NCI-H128 (cell line): ENCODE measurements around the gene ATRX.
"Not testable (repeated sequence)": the region's sequence is repeated elsewhere in the genome, so short reads cannot be mapped to it uniquely, and the experiment has no call there.

Source experiments
- DNase-seq: peaks from one replicate; lab custom pipeline; 2025; ENCODE audit not compliant: unreplicated experiment; lab: John Stamatoyannopoulos, UW

Gene ATRX

GRCh38 chrX:77731821-77732419, 54.1 kb downstream of the ATRX start:
- DNase-seq: no peak

- not testable (repeated sequence) for DNase-seq
These were observed 59.9 kb downstream of the ATRX start for GRCh38 chrX:77726095-77726494.

DNA sequence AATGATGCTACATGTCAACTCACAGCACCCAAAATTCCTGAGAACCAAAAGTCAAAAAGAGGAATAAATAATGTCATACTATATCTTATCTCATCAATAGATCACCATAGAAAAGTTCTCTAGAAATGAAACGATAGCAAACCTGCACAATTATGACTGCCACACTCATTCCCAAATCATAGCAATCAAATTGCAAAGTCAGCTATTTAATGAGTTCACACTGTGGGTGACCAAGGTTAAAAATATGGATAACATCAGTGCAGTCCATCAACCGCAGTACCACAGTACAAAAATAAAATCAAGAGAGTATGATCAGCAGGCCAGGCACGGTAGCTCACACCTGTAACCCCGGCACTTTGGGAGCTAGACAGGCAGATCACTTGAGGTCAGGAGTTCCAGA, 62.3 kb downstream of the ATRX start:
- no peak for DNase-seq

- DNase-seq: no peak
These were observed 66.6 kb downstream of the ATRX start for GRCh38 chrX:77719388-77719787.

- no peak for DNase-seq
These were observed 81.1 kb downstream of the ATRX start for GRCh38 chrX:77704881-77705280.

GRCh38 chrX:77698242-77698641, 87.8 kb downstream of the ATRX start:
- no peak for DNase-seq

GRCh38 chrX:77694491-77694890, 91.5 kb downstream of the ATRX start:
- no peak for DNase-seq

- no peak for DNase-seq
These were observed 92.4 kb downstream of the ATRX start for GRCh38 chrX:77693594-77693993.

- no peak for DNase-seq
These were observed 94.1 kb downstream of the ATRX start for GRCh38 chrX:77691916-77692315.

DNA sequence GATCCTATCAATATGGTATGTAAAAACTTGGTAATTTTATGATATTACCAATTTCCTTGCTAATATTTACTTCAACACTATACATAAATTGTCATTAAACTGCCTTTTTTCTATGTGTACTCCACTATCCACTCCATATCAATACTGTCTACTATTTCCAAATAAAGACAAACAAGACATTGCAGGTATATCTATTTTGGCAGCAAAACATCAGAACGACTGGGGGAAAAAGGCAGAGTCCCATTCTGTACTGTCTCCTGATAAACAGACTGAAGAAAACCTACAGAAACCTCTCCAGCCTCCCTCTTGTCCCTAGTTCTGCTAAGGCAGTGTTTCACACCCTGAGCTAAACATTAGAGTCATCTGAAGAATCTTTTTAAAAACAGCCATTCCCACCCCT, 96.6 kb downstream of the ATRX start:
- no peak for DNase-seq

GRCh38 chrX:77685683-77686082, 100.3 kb downstream of the ATRX start:
- DNase-seq: not testable (repeated sequence)

DNA sequence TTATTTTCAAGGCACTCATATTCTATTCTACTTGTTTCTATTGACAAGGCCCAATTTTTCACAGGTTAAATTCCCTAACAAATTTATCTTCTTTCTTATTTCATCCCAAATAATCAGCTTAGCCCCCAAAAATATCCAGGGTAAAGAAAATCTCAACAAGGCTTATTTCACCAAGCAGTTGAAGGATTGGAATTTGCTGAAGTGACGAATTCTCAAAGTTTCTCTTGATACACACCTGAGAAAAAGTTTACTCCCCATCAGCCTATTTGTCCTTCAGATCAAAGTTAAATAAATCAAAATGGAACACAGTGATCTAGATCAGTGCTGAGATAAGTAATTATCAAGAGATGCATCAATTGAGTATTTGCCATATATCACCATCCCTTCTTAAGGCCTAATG, 106.9 kb downstream of the ATRX start:
- no peak for DNase-seq

DNA sequence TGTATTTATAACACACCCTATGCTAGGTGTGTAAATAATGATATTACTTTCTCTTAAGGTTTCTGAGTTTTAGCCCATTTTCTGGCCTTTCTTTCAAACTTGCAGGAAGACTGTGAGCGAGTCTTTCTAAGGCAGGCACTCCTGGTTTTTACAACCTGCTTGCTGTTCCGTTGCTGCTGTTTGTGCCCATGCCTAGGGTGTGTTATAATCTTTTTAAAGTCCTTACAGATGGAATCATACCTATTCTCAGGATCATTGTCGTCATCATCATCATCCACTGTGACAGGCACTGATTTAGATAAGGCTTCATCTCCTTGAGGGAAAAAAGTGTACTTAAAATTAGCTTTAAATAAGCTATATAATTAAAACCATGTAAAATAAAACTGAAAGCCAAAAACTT, 110.0 kb downstream of the ATRX start:
- no peak for DNase-seq

DNA sequence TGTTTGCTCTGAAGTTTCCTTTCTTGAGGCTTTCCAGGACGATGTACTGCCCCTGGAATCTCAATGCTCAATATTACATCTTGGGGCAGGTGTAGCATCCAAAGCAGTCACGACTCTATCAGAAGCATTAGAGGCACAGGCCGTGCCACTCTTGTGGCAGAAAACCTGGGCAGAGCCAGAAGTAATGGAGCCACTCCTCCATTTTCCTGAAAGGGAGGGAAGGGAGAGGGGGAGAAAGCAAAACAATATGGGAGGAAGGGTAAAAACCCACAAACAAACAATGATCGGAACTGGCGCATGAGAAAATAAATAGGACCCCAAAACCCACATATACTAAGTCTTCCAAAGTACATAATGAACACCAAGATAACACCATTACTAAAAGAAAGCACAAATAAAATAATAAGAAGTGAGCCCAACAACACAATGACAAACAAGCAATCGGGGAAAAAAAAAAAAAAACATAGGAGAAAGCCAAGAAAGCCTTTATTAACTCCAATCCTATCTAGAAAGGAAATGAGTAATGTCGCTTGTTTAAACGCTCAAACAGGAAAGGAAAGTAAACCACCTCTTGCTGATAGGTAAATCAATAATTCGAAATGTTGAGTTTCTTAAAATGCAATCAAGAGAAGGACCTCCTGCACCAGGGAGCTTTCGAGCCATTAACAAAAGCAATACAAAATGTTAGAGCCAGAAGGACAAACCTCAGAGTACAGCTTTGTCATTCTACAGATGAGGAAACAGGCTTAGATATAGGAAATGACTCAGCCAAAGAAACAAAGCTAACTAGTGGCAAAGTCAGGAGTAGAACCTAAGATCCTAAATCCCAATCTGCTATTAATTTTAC, 117.4 kb downstream of the ATRX start:
- DNase-seq: no peak

DNA sequence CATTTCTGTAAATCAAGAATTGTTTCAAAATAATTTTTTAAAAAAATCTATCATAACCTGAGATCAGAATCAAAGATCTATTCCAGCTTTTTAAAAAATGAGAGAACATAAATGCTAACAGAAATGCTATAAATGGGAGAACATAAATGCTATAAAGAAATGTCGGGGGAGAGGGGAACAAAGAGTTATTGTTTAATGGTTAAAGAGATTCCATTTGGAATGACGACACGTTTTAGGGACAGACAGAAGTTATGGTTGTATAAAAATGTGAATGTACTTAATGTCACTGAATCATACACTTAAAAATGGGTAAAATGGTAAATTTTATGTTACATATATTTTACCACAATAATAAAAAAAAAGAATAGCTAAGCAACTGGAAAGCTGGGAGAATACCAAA, 127.1 kb downstream of the ATRX start:
- DNase-seq: no peak

DNA sequence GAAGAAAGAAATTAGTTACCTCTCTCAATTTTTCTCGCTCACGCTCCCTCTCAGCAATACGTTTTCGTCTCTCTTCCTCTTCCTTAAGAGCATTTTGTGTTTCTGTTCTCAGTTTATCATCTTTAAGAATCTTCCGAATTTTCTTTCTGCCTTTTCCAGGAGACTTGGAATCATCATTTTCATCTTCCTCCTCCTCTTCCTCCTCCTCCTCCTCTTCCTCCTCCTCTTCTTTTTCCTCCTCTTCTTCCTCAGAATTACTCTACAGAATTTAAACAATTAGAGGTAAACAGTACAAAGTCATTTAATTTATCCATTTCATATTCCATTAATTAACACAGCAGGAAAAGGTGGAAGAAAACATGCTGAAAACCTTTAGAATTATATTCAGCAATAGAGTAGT, 133.9 kb downstream of the ATRX start:
- no peak for DNase-seq

DNA sequence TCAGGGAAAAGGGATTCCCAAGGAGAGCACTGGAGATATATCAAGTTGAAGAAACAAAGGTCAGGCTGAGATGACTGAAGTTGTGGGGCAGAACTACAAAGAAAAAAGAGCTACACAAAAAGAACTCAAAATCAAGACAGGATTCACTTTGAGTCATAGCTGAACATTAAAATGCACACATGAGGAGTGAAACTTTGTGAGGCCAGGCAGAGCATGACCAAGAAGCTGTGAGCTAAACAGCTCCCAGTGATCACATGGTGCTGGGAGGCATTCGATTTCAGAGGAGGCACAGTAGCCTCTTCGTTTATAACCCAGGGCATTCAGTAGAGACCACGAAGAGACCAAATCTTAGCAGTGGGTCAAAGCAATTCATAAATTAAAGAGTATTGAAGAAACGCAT, 145.3 kb downstream of the ATRX start:
- no peak for DNase-seq

- no peak for DNase-seq
These were observed 146.2 kb downstream of the ATRX start for GRCh38 chrX:77639820-77640219.

DNA sequence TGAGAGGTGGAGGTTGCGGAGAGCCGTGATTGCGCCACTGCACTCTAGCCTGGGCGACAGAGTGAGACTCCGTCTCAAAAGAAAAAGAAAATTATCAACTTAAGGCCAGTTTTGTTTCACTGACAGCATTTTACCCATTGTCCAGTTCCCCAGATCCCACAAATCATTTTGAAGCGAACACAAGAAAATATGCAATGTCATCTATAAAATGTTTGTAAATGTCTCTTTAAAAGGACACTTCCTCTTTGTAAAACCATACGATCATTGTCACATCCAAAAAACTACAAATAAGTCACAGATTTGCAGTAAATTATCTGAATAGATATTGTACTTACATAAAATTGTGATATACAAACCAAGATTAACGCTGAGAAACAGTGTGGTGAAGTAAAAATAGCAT, 147.6 kb downstream of the ATRX start:
- no peak for DNase-seq

DNA sequence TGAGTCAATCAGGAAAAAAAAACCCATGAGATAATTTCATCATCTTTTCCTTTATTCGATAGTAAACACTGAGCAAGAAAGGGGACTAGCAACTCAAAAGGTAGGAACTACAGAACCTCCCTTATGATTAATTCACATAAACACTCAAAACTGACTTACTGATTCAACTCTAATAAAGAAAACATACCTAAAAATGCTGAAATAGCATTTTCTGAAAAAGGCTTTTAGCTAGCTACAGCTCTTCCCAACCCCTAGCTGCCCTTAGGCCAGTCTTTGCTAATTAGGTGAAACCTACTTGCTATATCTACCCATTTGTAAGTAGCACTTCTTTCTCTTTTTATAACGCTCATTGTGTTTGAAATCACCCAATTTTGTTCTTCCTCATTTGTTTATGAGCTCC, 150.6 kb downstream of the ATRX start:
- DNase-seq: no peak

DNA sequence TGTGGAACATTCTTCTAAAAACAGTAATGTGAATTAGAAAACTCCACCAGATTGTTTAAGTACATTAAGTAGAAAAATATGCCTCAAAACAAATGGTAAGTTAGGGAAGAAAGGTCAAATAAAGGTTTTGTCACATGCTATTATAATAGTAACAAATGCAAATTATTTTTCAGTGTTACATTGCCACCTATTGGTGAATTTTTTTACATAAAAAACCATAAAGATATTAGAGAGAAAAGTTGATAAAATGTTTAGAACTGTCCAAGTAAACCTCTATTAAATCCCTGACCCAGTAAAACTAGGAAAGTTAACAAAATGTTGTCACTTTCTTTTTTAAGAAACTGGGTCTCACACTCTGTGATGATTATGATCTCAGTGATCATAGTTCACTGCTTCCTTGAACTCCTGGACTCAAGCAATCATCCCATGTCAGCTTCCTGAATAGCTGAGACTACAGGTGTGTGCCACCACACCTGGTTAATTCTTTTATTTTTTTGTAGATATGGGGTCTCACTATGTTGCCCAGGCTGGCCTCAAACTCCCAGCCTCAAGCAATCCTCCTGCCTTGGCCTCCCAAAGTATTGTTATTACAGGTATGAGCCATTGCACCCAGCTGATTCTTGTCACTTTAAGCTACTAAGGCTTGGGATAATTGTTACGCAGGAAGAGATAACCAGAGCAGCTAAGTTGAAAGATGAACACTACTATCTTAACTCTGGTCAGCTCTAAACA, 157.6 kb downstream of the ATRX start:
- no peak for DNase-seq

- DNase-seq: no peak
These were observed 163.3 kb downstream of the ATRX start for GRCh38 chrX:77622672-77623071.
